ENCODE data around the gene DENND6B. TPM values are rescaled to one million over a fixed set of nuclear protein-coding genes. Genes with fewer than 3 reads are reported as not detected.
"Not testable (repeated sequence)": the region's sequence is repeated elsewhere in the genome, so short reads cannot be mapped to it uniquely, and the experiment has no call there.

The DENND6B gene
- total RNA-seq, 5 donors from 2014 or later (not counting 1 experiment from before 2014, with no cell fraction given), result 2.1 to 5.0 (median 3.5) TPM

DNA sequence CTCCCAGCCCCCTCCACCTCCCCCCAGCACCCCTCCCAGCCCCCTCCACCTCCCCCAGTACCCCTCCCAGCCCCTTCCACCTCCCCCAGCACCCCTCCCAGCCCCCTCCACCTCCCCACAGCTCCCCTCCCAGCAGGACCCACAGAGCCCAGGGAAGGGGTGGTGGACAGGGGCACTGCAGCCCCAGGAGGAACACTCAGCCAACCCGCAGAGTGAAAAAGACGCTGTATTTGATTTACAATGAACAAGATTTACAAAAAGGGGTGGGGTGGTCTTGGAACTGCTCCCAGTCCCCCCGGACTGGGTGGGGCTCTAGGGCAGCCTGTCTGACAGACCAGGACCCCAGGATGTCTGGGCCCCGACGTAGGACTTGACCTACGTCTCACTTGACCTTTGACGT is 52.0 kb downstream of the DENND6B start:
- no peak for ATAC-seq (replicated peaks in 1 of 4)
- H3K4me3 Mint-ChIP-seq, result no peak overlapping the region

GRCh38 chr22:50274311-50274710 is 52.5 kb downstream of the DENND6B start:
- Histone ChIP-seq H3K27me3 (replicated peaks in 1 of 2; ENCODE audit: control insufficient read depth in 2 of 2, extremely low read depth in 1 of 2, insufficient read depth in 2 of 2, low read length in 1 of 2) (peaks cover 0 to 24% of the 10 kb centered on the region in 2 experiments), H3K4me3 (ENCODE audit: control insufficient read depth in 1 of 2, extremely low read depth in 1 of 2, low read length in 1 of 2) (no peak overlapping the region), H3K9me3 (no peaks in the 10 kb centered on the region), H3K36me3 (ENCODE audit: control insufficient read depth in 2 of 2, extremely low read depth in 1 of 2, insufficient read depth in 1 of 2, low read length in 1 of 2) (no peaks in the 10 kb centered on the region), H3K4me1 (ENCODE audit: control insufficient read depth in 1 of 2, extremely low read depth in 1 of 2, insufficient read depth in 2 of 2, low read length in 2 of 2) (peaks cover 2 to 32% of the 10 kb centered on the region in 2 experiments), H3K27ac (ENCODE audit: low read length) (no peak overlapping the region)
- H3K4me3 Mint-ChIP-seq, result peak overlapping the region in 1 of 3 donors; percentile 44
- no peaks in the 10 kb centered on the region for H3K27me3 Mint-ChIP-seq
- H3K9me3 Mint-ChIP-seq, result no peaks in the 10 kb centered on the region
- no peaks in the 10 kb centered on the region for H3K36me3 Mint-ChIP-seq
- ChIA-PET CTCF (interaction anchor here in 1 of 2 donors (0.6 kb wide), 1 partner anchor 95 kb away, joined by 4 read pairs; no protein-coding TSS in a partner anchor), POLR2A (no interaction called here)
- DNase-seq (peak in 20 of 35 experiments; percentile 18 to 70 (median 33)), ATAC-seq (replicated peaks in 1 of 4) (no peak)
- peaks cover 8 to 17% (median 10%) of the 10 kb centered on the region in 3 donors for H3K4me1 Mint-ChIP-seq
- H3K27ac Mint-ChIP-seq, result no peak overlapping the region
- 61% methylated on average over 2 of the region's 7 CpGs for WGBS (ENCODE audit: insufficient coverage)

More for the DNA sequence above, 52.0 kb downstream of the DENND6B start:
- DNase-seq, result no peak
- Histone ChIP-seq H3K4me1 (ENCODE audit: control insufficient read depth in 1 of 2, extremely low read depth in 1 of 2, insufficient read depth in 2 of 2, low read length in 2 of 2) (peaks cover 2 to 27% of the 10 kb centered on the region in 2 experiments), H3K27me3 (replicated peaks in 1 of 2; ENCODE audit: control insufficient read depth in 2 of 2, extremely low read depth in 1 of 2, insufficient read depth in 2 of 2, low read length in 1 of 2) (peaks cover 0 to 20% of the 10 kb centered on the region in 2 experiments), H3K4me3 (ENCODE audit: control insufficient read depth in 1 of 2, extremely low read depth in 1 of 2, low read length in 1 of 2) (no peak overlapping the region), H3K36me3 (ENCODE audit: control insufficient read depth in 2 of 2, extremely low read depth in 1 of 2, insufficient read depth in 1 of 2, low read length in 1 of 2) (no peaks in the 10 kb centered on the region), H3K9me3 (no peaks in the 10 kb centered on the region), H3K27ac (ENCODE audit: low read length) (no peak overlapping the region)
- Mint-ChIP-seq H3K9me3 (no peaks in the 10 kb centered on the region), H3K27me3 (no peaks in the 10 kb centered on the region), H3K27ac (no peak overlapping the region), H3K36me3 (no peaks in the 10 kb centered on the region), H3K4me1 (peaks cover 6 to 15% (median 10%) of the 10 kb centered on the region in 3 donors)
- WGBS (ENCODE audit: insufficient coverage), result 81% methylated on average over 6 of the region's 7 CpGs
- ChIA-PET CTCF (no interaction called here), POLR2A (no interaction called here)

GRCh38 chr22:50273781-50274180 is 53.0 kb downstream of the DENND6B start:
- Mint-ChIP-seq H3K4me1 (peaks cover 9 to 18% (median 10%) of the 10 kb centered on the region in 3 donors), H3K4me3 (peak overlapping the region in 1 of 3 donors; percentile 44)
- Histone ChIP-seq H3K27me3 (replicated peaks in 1 of 2; ENCODE audit: control insufficient read depth in 2 of 2, extremely low read depth in 1 of 2, insufficient read depth in 2 of 2, low read length in 1 of 2) (peaks cover 0 to 29% of the 10 kb centered on the region in 2 experiments), H3K4me1 (ENCODE audit: control insufficient read depth in 1 of 2, extremely low read depth in 1 of 2, insufficient read depth in 2 of 2, low read length in 2 of 2) (peaks cover 2 to 36% of the 10 kb centered on the region in 2 experiments)
- H3K9me3 ChIP-seq; H3K27ac ChIP-seq (ENCODE audit: low read length); H3K4me3 ChIP-seq (ENCODE audit: control insufficient read depth in 1 of 2, extremely low read depth in 1 of 2, low read length in 1 of 2); DNase-seq; ATAC-seq (replicated peaks in 1 of 4); H3K36me3 Mint-ChIP-seq; H3K36me3 ChIP-seq (ENCODE audit: control insufficient read depth in 2 of 2, extremely low read depth in 1 of 2, insufficient read depth in 1 of 2, low read length in 1 of 2); H3K27ac Mint-ChIP-seq; POLR2A ChIA-PET; H3K27me3 Mint-ChIP-seq; H3K9me3 Mint-ChIP-seq: not testable (repeated sequence)
- 96% methylated on average over 3 of the region's 10 CpGs for WGBS (ENCODE audit: insufficient coverage)
- CTCF ChIA-PET, result interaction anchor here in 1 of 2 donors (0.6 kb wide), 1 partner anchor 96 kb away, joined by 4 read pairs; no protein-coding TSS in a partner anchor

DNA sequence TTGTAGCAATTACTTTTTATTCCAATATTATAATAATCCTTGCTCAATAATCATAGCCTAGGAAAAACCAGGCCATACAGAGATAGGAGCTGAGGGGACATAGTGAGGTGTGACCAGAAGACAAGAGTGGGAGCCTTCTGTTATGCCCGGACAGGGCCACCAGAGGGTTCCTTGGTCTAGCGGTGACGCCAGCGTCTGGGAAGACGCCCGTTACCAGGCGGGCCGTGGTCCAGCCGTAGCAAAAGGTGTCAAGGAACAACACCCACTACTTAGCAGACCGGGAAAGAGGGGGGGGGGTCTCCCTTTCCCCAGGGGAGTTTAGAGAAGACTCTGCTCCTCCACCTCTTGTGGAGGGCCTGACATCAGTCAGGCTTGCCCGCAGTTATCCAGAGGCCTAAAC is 53.5 kb downstream of the DENND6B start:
- H3K27me3 Mint-ChIP-seq; H3K4me3 ChIP-seq (ENCODE audit: control insufficient read depth in 1 of 2, extremely low read depth in 1 of 2, low read length in 1 of 2); H3K27ac ChIP-seq (ENCODE audit: low read length); H3K36me3 Mint-ChIP-seq; CTCF ChIA-PET; DNase-seq; H3K9me3 ChIP-seq; ATAC-seq (replicated peaks in 1 of 4); H3K4me3 Mint-ChIP-seq; H3K36me3 ChIP-seq (ENCODE audit: control insufficient read depth in 2 of 2, extremely low read depth in 1 of 2, insufficient read depth in 1 of 2, low read length in 1 of 2); H3K9me3 Mint-ChIP-seq; H3K27ac Mint-ChIP-seq; POLR2A ChIA-PET: not testable (repeated sequence)
- Histone ChIP-seq H3K4me1 (ENCODE audit: control insufficient read depth in 1 of 2, extremely low read depth in 1 of 2, insufficient read depth in 2 of 2, low read length in 2 of 2) (peaks cover 2 to 40% of the 10 kb centered on the region in 2 experiments), H3K27me3 (replicated peaks in 1 of 2; ENCODE audit: control insufficient read depth in 2 of 2, extremely low read depth in 1 of 2, insufficient read depth in 2 of 2, low read length in 1 of 2) (peaks cover 0 to 29% of the 10 kb centered on the region in 2 experiments)
- no CpG with 5 or more reads among the region's 11 CpGs for WGBS (ENCODE audit: insufficient coverage)
- peaks cover 11 to 22% (median 15%) of the 10 kb centered on the region in 3 donors for H3K4me1 Mint-ChIP-seq

GRCh38 chr22:50272044-50272802 is 54.6 kb downstream of the DENND6B start:
- Mint-ChIP-seq H3K4me1 (peaks cover 14 to 26% (median 16%) of the 10 kb centered on the region in 3 donors), H3K27me3 (no peaks in the 10 kb centered on the region), H3K9me3 (no peaks in the 10 kb centered on the region), H3K4me3 (peak overlapping the region in 1 of 3 donors; percentile 46), H3K36me3 (no peaks in the 10 kb centered on the region), H3K27ac (no peak overlapping the region)
- no peak overlapping the region for H3K4me3 ChIP-seq (ENCODE audit: control insufficient read depth in 1 of 2, extremely low read depth in 1 of 2, low read length in 1 of 2)
- H3K9me3 ChIP-seq, result no peaks in the 10 kb centered on the region
- ATAC-seq (replicated peaks in 1 of 4) (no peak), DNase-seq (no peak)
- no peak overlapping the region for H3K27ac ChIP-seq (ENCODE audit: low read length)
- 47% methylated on average over 12 of the region's 26 CpGs for WGBS (ENCODE audit: insufficient coverage)
- H3K36me3 ChIP-seq (ENCODE audit: control insufficient read depth in 2 of 2, extremely low read depth in 1 of 2, insufficient read depth in 1 of 2, low read length in 1 of 2), result no peaks in the 10 kb centered on the region
- H3K4me1 ChIP-seq (ENCODE audit: control insufficient read depth in 1 of 2, extremely low read depth in 1 of 2, insufficient read depth in 2 of 2, low read length in 2 of 2), result peaks cover 2 to 46% of the 10 kb centered on the region in 2 experiments
- ChIA-PET CTCF (interaction anchor here (0.6 to 1.3 kb wide), 3 partner anchors 20 to 70 kb away, joined by 3 to 6 read pairs (median 4); partner anchors contain the start of gene HDAC10 (in 1 of the 2)), POLR2A (interaction anchor here in 1 of 2 donors (0.7 kb wide), 1 partner anchor 52 kb away, joined by 7 read pairs; no protein-coding TSS in a partner anchor)
- peaks cover 0 to 29% of the 10 kb centered on the region in 2 experiments for H3K27me3 ChIP-seq (replicated peaks in 1 of 2; ENCODE audit: control insufficient read depth in 2 of 2, extremely low read depth in 1 of 2, insufficient read depth in 2 of 2, low read length in 1 of 2)

DNA sequence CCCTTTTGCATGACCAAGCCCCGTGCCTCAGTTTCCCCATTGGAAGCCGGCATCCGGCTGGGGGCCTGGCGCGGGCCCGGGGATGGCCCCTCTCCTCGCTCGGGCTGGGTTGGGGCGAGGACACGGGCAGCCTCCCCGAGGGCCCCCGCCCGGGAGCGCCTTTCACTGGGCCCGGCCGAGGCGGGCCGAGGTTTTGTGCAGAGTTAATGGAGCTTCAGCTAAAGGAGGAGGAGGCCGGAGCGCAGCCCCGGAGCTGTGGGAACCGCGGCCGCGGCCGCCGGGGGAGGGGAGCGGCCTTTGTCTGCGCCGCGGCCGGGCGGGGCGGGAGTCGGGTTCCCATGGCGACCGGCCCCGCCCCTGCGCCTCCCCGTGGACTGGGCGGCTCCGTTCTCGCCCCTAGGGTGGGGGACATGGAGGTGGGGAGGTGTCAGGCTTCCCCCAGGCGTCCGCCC is 55.3 kb downstream of the DENND6B start:
- H3K36me3 ChIP-seq (ENCODE audit: control insufficient read depth in 2 of 2, extremely low read depth in 1 of 2, insufficient read depth in 1 of 2, low read length in 1 of 2), result no peaks in the 10 kb centered on the region
- H3K9me3 ChIP-seq, result no peaks in the 10 kb centered on the region
- ATAC-seq (replicated peaks in 1 of 4) (peak in 1 of 4 experiments; percentile 15), DNase-seq (peak in 11 of 35 experiments; percentile 27 to 70 (median 36))
- Mint-ChIP-seq H3K9me3 (no peaks in the 10 kb centered on the region), H3K4me1 (peaks cover 14 to 26% (median 16%) of the 10 kb centered on the region in 3 donors), H3K27me3 (no peaks in the 10 kb centered on the region), H3K36me3 (no peaks in the 10 kb centered on the region), H3K4me3 (peak overlapping the region in 1 of 3 donors; percentile 76), H3K27ac (no peak overlapping the region)
- H3K4me1 ChIP-seq (ENCODE audit: control insufficient read depth in 1 of 2, extremely low read depth in 1 of 2, insufficient read depth in 2 of 2, low read length in 2 of 2), result peaks cover 2 to 46% of the 10 kb centered on the region in 2 experiments
- ChIA-PET CTCF (interaction anchor here in 1 of 2 donors (1.3 kb wide), 1 partner anchor 21 kb away, joined by 4 read pairs; the partner anchor contains the start of gene HDAC10), POLR2A (no interaction called here)
- peak overlapping the region; percentile 53 to 71 for H3K4me3 ChIP-seq (ENCODE audit: control insufficient read depth in 1 of 2, extremely low read depth in 1 of 2, low read length in 1 of 2)
- H3K27ac ChIP-seq (ENCODE audit: low read length), result no peak overlapping the region
- peaks cover 0 to 29% of the 10 kb centered on the region in 2 experiments for H3K27me3 ChIP-seq (replicated peaks in 1 of 2; ENCODE audit: control insufficient read depth in 2 of 2, extremely low read depth in 1 of 2, insufficient read depth in 2 of 2, low read length in 1 of 2)
- WGBS (ENCODE audit: insufficient coverage), result under 1% methylated on average over 24 of the region's 45 CpGs
